ENCODE results near the gene TTC39B.

Gene TTC39B

GRCh38 chr9:15268782-15269181, 38.2 kb downstream of the TTC39B start:
- Histone ChIP-seq H3K27me3 (replicated peaks; ENCODE audit: control insufficient read depth, insufficient read depth, low read length) (no peaks in the 10 kb centered on the region), H3K4me3 (replicated peaks; ENCODE audit: low read depth, low read length) (no peak overlapping the region), H3K36me3 (ENCODE audit: control insufficient read depth, insufficient read depth, low read length) (no peaks in the 10 kb centered on the region)
- TF ChIP-seq, protein P1, sequence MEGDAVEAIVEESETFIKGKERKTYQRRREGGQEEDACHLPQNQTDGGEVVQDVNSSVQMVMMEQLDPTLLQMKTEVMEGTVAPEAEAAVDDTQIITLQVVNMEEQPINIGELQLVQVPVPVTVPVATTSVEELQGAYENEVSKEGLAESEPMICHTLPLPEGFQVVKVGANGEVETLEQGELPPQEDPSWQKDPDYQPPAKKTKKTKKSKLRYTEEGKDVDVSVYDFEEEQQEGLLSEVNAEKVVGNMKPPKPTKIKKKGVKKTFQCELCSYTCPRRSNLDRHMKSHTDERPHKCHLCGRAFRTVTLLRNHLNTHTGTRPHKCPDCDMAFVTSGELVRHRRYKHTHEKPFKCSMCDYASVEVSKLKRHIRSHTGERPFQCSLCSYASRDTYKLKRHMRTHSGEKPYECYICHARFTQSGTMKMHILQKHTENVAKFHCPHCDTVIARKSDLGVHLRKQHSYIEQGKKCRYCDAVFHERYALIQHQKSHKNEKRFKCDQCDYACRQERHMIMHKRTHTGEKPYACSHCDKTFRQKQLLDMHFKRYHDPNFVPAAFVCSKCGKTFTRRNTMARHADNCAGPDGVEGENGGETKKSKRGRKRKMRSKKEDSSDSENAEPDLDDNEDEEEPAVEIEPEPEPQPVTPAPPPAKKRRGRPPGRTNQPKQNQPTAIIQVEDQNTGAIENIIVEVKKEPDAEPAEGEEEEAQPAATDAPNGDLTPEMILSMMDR (IDR thresholded peaks at IDR 0.05; ENCODE audit: insufficient read depth, low read length, poor library complexity, severe bottlenecking): no peak
- DNase-seq (ENCODE audit: extremely low read depth, insufficient read length): no peak

DNA sequence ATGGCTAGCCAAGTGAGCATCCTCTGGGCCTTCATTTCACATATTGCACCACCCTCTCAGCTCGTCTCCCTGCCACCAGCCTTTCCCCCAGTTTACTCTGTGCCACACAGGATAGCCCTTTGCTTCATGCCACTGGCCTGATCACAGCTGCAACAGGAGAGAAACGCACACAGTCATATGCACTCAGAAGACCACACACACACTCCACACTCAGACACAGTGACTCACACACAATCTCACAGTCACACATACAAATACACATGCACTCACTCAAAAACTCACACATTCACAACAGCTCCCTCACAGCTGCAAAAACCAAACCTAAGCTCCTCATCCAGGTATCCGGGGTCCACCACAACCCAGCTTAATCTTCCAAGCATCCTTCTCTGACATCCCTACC, 38.7 kb downstream of the TTC39B start:
- Histone ChIP-seq H3K27me3 (replicated peaks; ENCODE audit: control insufficient read depth, insufficient read depth, low read length) (no peaks in the 10 kb centered on the region), H3K4me3 (replicated peaks; ENCODE audit: low read depth, low read length) (no peak overlapping the region), H3K36me3 (ENCODE audit: control insufficient read depth, insufficient read depth, low read length) (no peaks in the 10 kb centered on the region)
- DNase-seq (ENCODE audit: extremely low read depth, insufficient read length): no peak
- TF ChIP-seq, protein P1 (IDR thresholded peaks at IDR 0.05; ENCODE audit: insufficient read depth, low read length, poor library complexity, severe bottlenecking): no peak

DNA sequence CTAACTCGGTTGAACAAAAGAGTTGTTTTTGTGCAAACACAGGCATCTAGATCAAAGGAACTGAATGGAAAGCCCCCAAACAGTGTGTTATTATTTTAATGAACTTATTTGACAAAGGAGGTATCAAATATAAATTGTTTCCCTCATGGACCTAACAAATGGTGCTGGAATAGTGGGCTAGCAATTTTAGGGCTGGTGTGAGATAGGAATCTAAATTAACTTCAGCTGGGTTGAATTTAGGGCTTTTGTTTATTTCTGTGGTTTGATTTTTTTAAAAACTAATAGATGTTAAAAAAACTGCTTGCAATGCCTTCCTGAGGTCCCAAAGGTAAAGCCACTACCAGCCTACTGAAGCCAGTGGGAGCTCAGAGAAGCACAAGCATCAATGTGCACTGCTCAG, 42.1 kb downstream of the TTC39B start:
- TF ChIP-seq, protein P1 (IDR thresholded peaks at IDR 0.05; ENCODE audit: insufficient read depth, low read length, poor library complexity, severe bottlenecking): no peak
- Histone ChIP-seq H3K36me3 (ENCODE audit: control insufficient read depth, insufficient read depth, low read length) (no peaks in the 10 kb centered on the region), H3K4me3 (replicated peaks; ENCODE audit: low read depth, low read length) (no peak overlapping the region), H3K27me3 (replicated peaks; ENCODE audit: control insufficient read depth, insufficient read depth, low read length) (no peaks in the 10 kb centered on the region)
- DNase-seq (ENCODE audit: extremely low read depth, insufficient read length): no peak

- TF ChIP-seq, protein P1 (IDR thresholded peaks at IDR 0.05; ENCODE audit: insufficient read depth, low read length, poor library complexity, severe bottlenecking): no peak
These were observed 44.4 kb downstream of the TTC39B start for GRCh38 chr9:15262581-15262980.

GRCh38 chr9:15256426-15256825, 50.6 kb downstream of the TTC39B start:
- TF ChIP-seq, protein P1 (IDR thresholded peaks at IDR 0.05; ENCODE audit: insufficient read depth, low read length, poor library complexity, severe bottlenecking): no peak
- Histone ChIP-seq H3K36me3 (ENCODE audit: control insufficient read depth, insufficient read depth, low read length) (no peaks in the 10 kb centered on the region), H3K27me3 (replicated peaks; ENCODE audit: control insufficient read depth, insufficient read depth, low read length) (no peaks in the 10 kb centered on the region), H3K4me3 (replicated peaks; ENCODE audit: low read depth, low read length) (no peak overlapping the region)
- DNase-seq (ENCODE audit: extremely low read depth, insufficient read length): no peak

More at GRCh38 chr9:15262581-15262980, 44.4 kb downstream of the TTC39B start:
- H3K27me3 ChIP-seq (replicated peaks; ENCODE audit: control insufficient read depth, insufficient read depth, low read length): no peaks in the 10 kb centered on the region
- no peak for DNase-seq (ENCODE audit: extremely low read depth, insufficient read length)
- no peaks in the 10 kb centered on the region for H3K36me3 ChIP-seq (ENCODE audit: control insufficient read depth, insufficient read depth, low read length)
- no peak overlapping the region for H3K4me3 ChIP-seq (replicated peaks; ENCODE audit: low read depth, low read length)

GRCh38 chr9:15253786-15254185, 53.2 kb downstream of the TTC39B start:
- TF ChIP-seq, protein P1 (IDR thresholded peaks at IDR 0.05; ENCODE audit: insufficient read depth, low read length, poor library complexity, severe bottlenecking): no peak
- Histone ChIP-seq H3K36me3 (ENCODE audit: control insufficient read depth, insufficient read depth, low read length) (no peaks in the 10 kb centered on the region), H3K27me3 (replicated peaks; ENCODE audit: control insufficient read depth, insufficient read depth, low read length) (no peaks in the 10 kb centered on the region), H3K4me3 (replicated peaks; ENCODE audit: low read depth, low read length) (no peak overlapping the region)
- no peak for DNase-seq (ENCODE audit: extremely low read depth, insufficient read length)

Measured in GM06990 (cell line).